HCT116 (cell line): ENCODE results near the gene LY6G6C. TPM values are rescaled to one million over a fixed set of nuclear protein-coding genes. Genes with fewer than 3 reads are reported as not detected.

Experiments
- ATAC-seq: fragments of 200-7000 bp; cut with Tn5 transposase; 2 replicates; pipeline ENCODE4 v1.9.1; 2020; ENCODE audit warnings: mild to moderate bottlenecking, moderate library complexity
- BruUV-seq: library from RNA; stranded (reverse); fragments of 400-500 nt; replicated peaks from 2 replicates; lab custom pipeline; 2021; lab: Mats Ljungman, UMichigan
- CTCF ChIA-PET: fragments of 300-600 bp; sonication (Branson Sonifier 250); formaldehyde crosslinking; loops from one replicate; lab custom pipeline; 2021; ENCODE audit warnings: antibody characterized with exemption; lab: Charles Lee
- POLR2A ChIA-PET: fragments of 300-600, 350-600 bp; sonication (Branson Sonifier 250); formaldehyde crosslinking; loops from one replicate; lab custom pipeline; 2021; ENCODE audit warnings: antibody characterized with exemption; lab: Charles Lee
- RAD21 ChIA-PET, 2 experiments: fragments of 300-600 bp; sonication (Branson Sonifier 250); formaldehyde crosslinking; loops; one replicate each; lab custom pipeline; 2023; ENCODE audit warnings: low total read pairs in 2 of 2; ENCODE audit not compliant: uncharacterized antibody in 2 of 2, unreplicated experiment in 2 of 2, low non-redundant PET in 1 of 2; lab: Charles Lee
- DNase-seq: peaks from one replicate; pipeline ENCODE4 v3.0.0-alpha.2; 2010; ENCODE audit warnings: low read depth, low spot score
- H2AFZ ChIP-seq: fragments of 200-600 bp; shearing (Covaris generic), sonication (generic); 2 replicates; pipeline ENCODE4 v1.6.1; 2017; ENCODE audit warnings: low read depth, mixed run types, mixed read lengths, antibody characterized with exemption, low read length; ENCODE audit not compliant: poor library complexity, severe bottlenecking
- H3K27ac ChIP-seq: 2 replicates; pipeline ENCODE4 v1.5.1; 2012; ENCODE audit warnings: low read depth, low read length
- H3K27me3 ChIP-seq: fragments of 200-600 bp; sonication (generic); 2 replicates; pipeline ENCODE4 v1.6.1; 2016; ENCODE audit warnings: mixed run types, low read length, mixed read lengths; ENCODE audit not compliant: insufficient read depth
- H3K36me3 ChIP-seq, 2 experiments: fragments of 200-500 bp in 1 of 2; fragments of 200-600 bp in 1 of 2; sonication (Bioruptor generic) in 1 of 2; sonication (generic) in 1 of 2; 2 replicates each; pipeline versions ENCODE4 v1.5.1 to v1.6.1; 2014 to 2016; ENCODE audit warnings: low read length in 2 of 2, inconsistent platforms in 1 of 2, mixed read lengths in 1 of 2, mixed run types in 1 of 2; ENCODE audit not compliant: insufficient read depth in 2 of 2, control insufficient read depth in 1 of 2
- H3K4me1 ChIP-seq, 2 experiments: fragments of 200-600 bp in 1 of 2; sonication (generic) in 1 of 2; 2 replicates each; pipeline versions ENCODE4 v1.5.1 to v1.6.1; 2012 to 2017; ENCODE audit warnings: low read length in 2 of 2, inconsistent platforms in 1 of 2, mild to moderate bottlenecking in 1 of 2, mixed read lengths in 1 of 2, mixed run types in 1 of 2, moderate library complexity in 1 of 2; ENCODE audit not compliant: insufficient read depth in 2 of 2, control insufficient read depth in 1 of 2
- H3K4me2 ChIP-seq: fragments of 200-600 bp; sonication (generic); 2 replicates; pipeline ENCODE4 v1.6.1; 2017; ENCODE audit warnings: mixed run types, low read length, mixed read lengths
- H3K4me3 ChIP-seq, 2 experiments: fragments of 200-600 bp in 1 of 2; sonication (generic) in 1 of 2; replicated peaks in 1 of 2; 2 replicates each; pipeline ENCODE4 v1.5.1; 2011 to 2016; ENCODE audit warnings: low read length in 2 of 2, control low read depth in 1 of 2, low read depth in 1 of 2, mild to moderate bottlenecking in 1 of 2, mixed read lengths in 1 of 2, mixed run types in 1 of 2
- H3K79me2 ChIP-seq: fragments of 200-600 bp; sonication (generic); 2 replicates; pipeline ENCODE4 v1.6.1; 2017; ENCODE audit warnings: mild to moderate bottlenecking, mixed run types, low read length, moderate library complexity, mixed read lengths; ENCODE audit not compliant: insufficient read depth
- H3K9ac ChIP-seq: fragments of 200-600 bp; sonication (generic); 2 replicates; pipeline ENCODE4 v1.6.1; 2016; ENCODE audit warnings: low read length, mixed read lengths
- H3K9me2 ChIP-seq: fragments of 200-600 bp; sonication (generic), shearing (Covaris generic); 2 replicates; pipeline ENCODE4 v1.6.1; 2017; ENCODE audit warnings: mixed run types, mild to moderate bottlenecking, moderate library complexity; ENCODE audit not compliant: insufficient read depth
- H3K9me3 ChIP-seq, 2 experiments: fragments of 200-500 bp in 1 of 2; fragments of 200-600 bp in 1 of 2; sonication (Bioruptor generic) in 1 of 2; sonication (generic) in 1 of 2; 2 replicates each; pipeline ENCODE4 v1.6.1; 2014 to 2017; ENCODE audit warnings: low read length in 2 of 2, mixed read lengths in 2 of 2, inconsistent platforms in 1 of 2, low read depth in 1 of 2, mild to moderate bottlenecking in 1 of 2, mixed run types in 1 of 2, moderate library complexity in 1 of 2; ENCODE audit not compliant: control insufficient read depth in 1 of 2, insufficient read depth in 1 of 2
- H4K20me1 ChIP-seq: fragments of 200-600 bp; sonication (generic), shearing (Covaris generic); 2 replicates; pipeline ENCODE4 v1.6.1; 2017; ENCODE audit warnings: mixed run types, mild to moderate bottlenecking, moderate library complexity; ENCODE audit not compliant: insufficient read depth
- CBX3 ChIP-seq: IDR thresholded peaks from 2 replicates; pipeline ENCODE4 v1.6.1; 2012; ENCODE audit warnings: low read depth
- CEBPB ChIP-seq: IDR thresholded peaks from 2 replicates; pipeline ENCODE4 v1.6.1; 2012; ENCODE audit warnings: low read depth
- EGR1 ChIP-seq: IDR thresholded peaks from 2 replicates; pipeline ENCODE4 v1.6.1; 2012; ENCODE audit warnings: low read depth
- ZFX ChIP-seq: fragments of 450-650 bp; IDR thresholded peaks from 2 replicates; pipeline ENCODE4 v1.6.1; 2017
- ZNF274 ChIP-seq: fragments of 200-500 bp; sonication (Bioruptor generic); IDR thresholded peaks from 2 replicates; pipeline ENCODE4 v1.6.1; 2014; ENCODE audit warnings: mild to moderate bottlenecking, low read depth, low read length, inconsistent platforms
- intact Hi-C: fragments of 100-400 bp; cut with micrococcal nuclease; formaldehyde crosslinking; loops from 2 replicates; pipeline ENCODE4 v1.10.0; 2022
- total RNA-seq: library from RNA; stranded (reverse); gene quantifications from one replicate; pipeline ENCODE4 v1.2.1, GENCODE V29; 2021; ENCODE audit not compliant: unreplicated experiment
- TF ChIP-seq, protein P1 (sequence below): IDR thresholded peaks from 2 replicates; pipeline ENCODE4 v1.6.1; 2012; ENCODE audit warnings: low read depth
- TF ChIP-seq, protein P2 (sequence below): IDR thresholded peaks from 2 replicates; pipeline ENCODE4 v1.6.1; 2012

LY6G6C gene
- total RNA-seq, 1 experiment from 2014 or later, result 0.54 TPM

DNA sequence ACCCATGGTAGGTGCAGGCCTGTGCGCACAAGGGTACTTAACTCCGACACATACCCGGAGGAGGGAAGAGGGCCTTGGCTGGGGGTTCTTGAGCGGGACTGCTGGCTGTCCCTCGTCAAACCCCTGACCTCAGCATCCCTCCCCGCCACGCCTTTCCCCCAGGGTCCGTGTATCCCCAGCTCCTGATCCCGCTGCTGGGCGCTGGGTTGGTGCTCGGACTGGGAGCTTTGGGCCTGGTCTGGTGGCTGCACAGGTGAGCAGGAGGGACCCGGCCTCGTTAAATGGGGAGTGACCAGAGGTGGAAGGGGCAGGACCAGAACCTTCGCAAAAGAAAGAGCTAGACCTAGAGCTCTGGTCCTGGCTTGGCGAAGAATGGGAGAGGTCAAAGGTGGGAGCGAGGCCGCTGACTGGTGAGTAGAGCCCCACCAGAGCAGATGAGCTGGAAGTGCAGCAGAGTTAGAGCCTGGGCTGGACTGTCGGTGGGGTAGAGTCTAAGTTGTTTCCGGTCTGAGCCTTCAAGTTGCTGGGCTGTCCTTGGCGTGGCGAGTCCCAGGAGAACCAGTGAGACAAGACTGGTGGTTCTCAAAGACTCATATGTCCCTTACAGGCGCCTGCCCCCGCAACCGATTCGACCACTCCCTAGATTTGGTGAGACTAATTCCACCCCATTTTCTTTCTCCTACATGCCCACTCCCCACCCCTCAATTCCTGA lies 2.6 kb upstream of the LY6G6C start:
- Histone ChIP-seq H3K27me3 (no peaks in the 10 kb centered on the region), H3K4me3 (no peak overlapping the region), H3K9me2 (no peaks in the 10 kb centered on the region), H3K9ac (no peak overlapping the region), H4K20me1 (no peaks in the 10 kb centered on the region), H3K36me3 (0 out of 4 replicates have a peak, but pooled peaks cover 0 to 3% of the 10 kb centered on the region in 2 experiments), H3K9me3 (no peaks in the 10 kb centered on the region), H3K4me2 (no peak overlapping the region), H3K4me1 (peaks cover 10 to 27% of the 10 kb centered on the region in 2 experiments), H2AFZ (no peak overlapping the region), H3K79me2 (no peaks in the 10 kb centered on the region), H3K27ac (no peak overlapping the region)
- intact Hi-C loops, result no loop called here
- no TSS peak for BruUV-seq
- CTCF ChIA-PET, result no interaction called here
- TF ChIP-seq CEBPB (no peak), EGR1 (no peak), ZNF274 (no peak), ZFX (no peak), CBX3 (no peak)
- TF ChIP-seq, protein P1, sequence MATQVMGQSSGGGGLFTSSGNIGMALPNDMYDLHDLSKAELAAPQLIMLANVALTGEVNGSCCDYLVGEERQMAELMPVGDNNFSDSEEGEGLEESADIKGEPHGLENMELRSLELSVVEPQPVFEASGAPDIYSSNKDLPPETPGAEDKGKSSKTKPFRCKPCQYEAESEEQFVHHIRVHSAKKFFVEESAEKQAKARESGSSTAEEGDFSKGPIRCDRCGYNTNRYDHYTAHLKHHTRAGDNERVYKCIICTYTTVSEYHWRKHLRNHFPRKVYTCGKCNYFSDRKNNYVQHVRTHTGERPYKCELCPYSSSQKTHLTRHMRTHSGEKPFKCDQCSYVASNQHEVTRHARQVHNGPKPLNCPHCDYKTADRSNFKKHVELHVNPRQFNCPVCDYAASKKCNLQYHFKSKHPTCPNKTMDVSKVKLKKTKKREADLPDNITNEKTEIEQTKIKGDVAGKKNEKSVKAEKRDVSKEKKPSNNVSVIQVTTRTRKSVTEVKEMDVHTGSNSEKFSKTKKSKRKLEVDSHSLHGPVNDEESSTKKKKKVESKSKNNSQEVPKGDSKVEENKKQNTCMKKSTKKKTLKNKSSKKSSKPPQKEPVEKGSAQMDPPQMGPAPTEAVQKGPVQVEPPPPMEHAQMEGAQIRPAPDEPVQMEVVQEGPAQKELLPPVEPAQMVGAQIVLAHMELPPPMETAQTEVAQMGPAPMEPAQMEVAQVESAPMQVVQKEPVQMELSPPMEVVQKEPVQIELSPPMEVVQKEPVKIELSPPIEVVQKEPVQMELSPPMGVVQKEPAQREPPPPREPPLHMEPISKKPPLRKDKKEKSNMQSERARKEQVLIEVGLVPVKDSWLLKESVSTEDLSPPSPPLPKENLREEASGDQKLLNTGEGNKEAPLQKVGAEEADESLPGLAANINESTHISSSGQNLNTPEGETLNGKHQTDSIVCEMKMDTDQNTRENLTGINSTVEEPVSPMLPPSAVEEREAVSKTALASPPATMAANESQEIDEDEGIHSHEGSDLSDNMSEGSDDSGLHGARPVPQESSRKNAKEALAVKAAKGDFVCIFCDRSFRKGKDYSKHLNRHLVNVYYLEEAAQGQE, result no peak
- TF ChIP-seq, protein P2, sequence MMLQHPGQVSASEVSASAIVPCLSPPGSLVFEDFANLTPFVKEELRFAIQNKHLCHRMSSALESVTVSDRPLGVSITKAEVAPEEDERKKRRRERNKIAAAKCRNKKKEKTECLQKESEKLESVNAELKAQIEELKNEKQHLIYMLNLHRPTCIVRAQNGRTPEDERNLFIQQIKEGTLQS, result no peak
- RAD21 ChIA-PET, result no interaction called here
- POLR2A ChIA-PET, result no interaction called here
- ATAC-seq (no peak), DNase-seq (no peak)
